Duodenal mucosa (tissue), 2 donors: ENCODE measurements around the gene KCNIP3.

Source experiments
- H3K27ac ChIP-seq: one replicate; pipeline ENCODE4 v1.7.0; 2013; ENCODE audit warnings: low read depth, low read length
- H3K27me3 ChIP-seq, 2 donors: one replicate each; pipeline ENCODE4 v1.7.0; 2013; ENCODE audit warnings: low read length in 2 of 2, control low read depth in 1 of 2; ENCODE audit not compliant: insufficient read depth in 2 of 2, control insufficient read depth in 1 of 2
- H3K36me3 ChIP-seq, 2 donors: one replicate each; pipeline ENCODE4 v1.7.0; 2013; ENCODE audit warnings: low read length in 2 of 2, control low read depth in 1 of 2; ENCODE audit not compliant: insufficient read depth in 2 of 2, control insufficient read depth in 1 of 2
- H3K4me1 ChIP-seq, 2 donors: one replicate each; pipeline ENCODE4 v1.7.0; 2013; ENCODE audit warnings: low read length in 2 of 2, control low read depth in 1 of 2; ENCODE audit not compliant: insufficient read depth in 2 of 2, control insufficient read depth in 1 of 2
- H3K4me3 ChIP-seq, 2 donors: one replicate each; pipeline ENCODE4 v1.7.0; 2013; ENCODE audit warnings: low read length in 2 of 2, low read depth in 1 of 2
- H3K9ac ChIP-seq, 2 donors: one replicate each; pipeline ENCODE4 v1.7.0; 2013; ENCODE audit warnings: low read length in 2 of 2, low read depth in 1 of 2
- H3K9me3 ChIP-seq, 2 donors: one replicate each; pipeline ENCODE4 v1.7.0; 2013; ENCODE audit warnings: low read length in 2 of 2, control low read depth in 1 of 2; ENCODE audit not compliant: control insufficient read depth in 1 of 2

The KCNIP3 gene

GRCh38 chr2:95296880-95297487 lies at the start of gene KCNIP3:
Gene KCNIP3 (plus strand): TSS chr2:95297347. CDS start chr2:95297439, 92 bp downstream.
- Histone ChIP-seq H3K4me1 (peaks cover 0 to 5% of the 10 kb centered on the region in 2 donors), H3K9ac (no peak within 1 kb of the TSS), H3K4me3 (peak within 1 kb of the TSS; percentile 9 to 29), H3K27ac (peak within 1 kb of the TSS; percentile 32), H3K9me3 (no peaks in the 10 kb centered on the region), H3K36me3 (no peaks in the 10 kb centered on the region), H3K27me3 (peaks cover 0 to 4% of the 10 kb centered on the region in 2 donors)

- Histone ChIP-seq H3K4me3 (no peak overlapping the region), H3K9me3 (peaks cover 0 to 2% of the 10 kb centered on the region in 2 donors), H3K9ac (no peak overlapping the region), H3K27ac (no peak overlapping the region), H3K36me3 (no peaks in the 10 kb centered on the region), H3K27me3 (no peaks in the 10 kb centered on the region), H3K4me1 (no peaks in the 10 kb centered on the region)
Observed at GRCh38 chr2:95258271-95258670, 38.9 kb upstream of the KCNIP3 start.

GRCh38 chr2:95260028-95261023 lies 36.8 kb upstream of the KCNIP3 start:
- no peaks in the 10 kb centered on the region for H3K36me3 ChIP-seq
- H3K4me3 ChIP-seq, result no peak overlapping the region
- no peaks in the 10 kb centered on the region for H3K27me3 ChIP-seq
- no peak overlapping the region for H3K9ac ChIP-seq
- H3K27ac ChIP-seq, result no peak overlapping the region
- H3K9me3 ChIP-seq, result peaks cover 0 to 2% of the 10 kb centered on the region in 2 donors
- no peaks in the 10 kb centered on the region for H3K4me1 ChIP-seq

DNA sequence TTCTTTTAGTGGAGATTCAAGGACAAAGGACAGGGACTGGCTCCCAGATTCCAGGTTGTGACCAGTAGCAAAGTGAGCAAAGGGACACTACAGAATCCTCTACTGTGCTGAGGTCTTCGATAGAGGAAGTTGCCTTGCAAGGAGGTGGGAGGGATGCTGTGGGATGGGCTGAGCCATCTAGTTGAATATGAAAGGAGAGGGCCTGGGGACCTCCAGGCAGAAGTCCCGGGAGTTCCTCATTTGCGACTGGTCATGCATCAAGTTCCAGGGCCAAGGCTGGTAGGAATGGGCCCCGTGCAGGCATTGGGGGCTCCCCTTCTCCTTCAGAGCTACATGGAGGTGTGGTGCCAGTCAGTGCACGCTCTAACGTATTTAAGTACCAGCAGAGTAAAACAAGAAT lies 35.5 kb upstream of the KCNIP3 start:
- Histone ChIP-seq H3K4me3 (no peak overlapping the region), H3K9ac (no peak overlapping the region), H3K36me3 (no peaks in the 10 kb centered on the region), H3K4me1 (no peaks in the 10 kb centered on the region), H3K27me3 (no peaks in the 10 kb centered on the region), H3K9me3 (peaks cover 0 to 2% of the 10 kb centered on the region in 2 donors), H3K27ac (no peak overlapping the region)

GRCh38 chr2:95262896-95263542 lies 34.1 kb upstream of the KCNIP3 start:
- Histone ChIP-seq H3K27ac (no peak overlapping the region), H3K9ac (no peak overlapping the region), H3K9me3 (peaks cover 0 to 2% of the 10 kb centered on the region in 2 donors), H3K4me1 (no peaks in the 10 kb centered on the region), H3K4me3 (no peak overlapping the region), H3K27me3 (no peaks in the 10 kb centered on the region), H3K36me3 (no peaks in the 10 kb centered on the region)

DNA sequence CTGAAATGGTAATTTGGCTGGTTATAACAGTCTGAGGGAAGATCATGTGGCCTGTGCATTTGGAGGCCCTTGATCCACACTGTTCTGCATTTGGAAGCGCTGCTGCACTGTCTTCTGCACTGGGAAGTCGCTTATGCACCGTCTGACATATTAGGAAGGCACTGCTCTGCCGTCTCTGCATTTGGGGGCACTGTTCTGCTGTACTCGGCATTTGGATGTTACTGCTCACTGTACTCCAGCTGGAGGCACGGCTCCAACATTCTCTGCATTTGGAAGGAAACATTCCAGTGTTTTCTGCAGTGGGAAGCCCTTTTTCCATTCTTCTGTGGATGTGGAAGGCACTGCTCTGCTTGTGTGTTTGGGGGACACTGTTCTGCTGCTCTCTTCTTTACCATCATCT lies 32.5 kb upstream of the KCNIP3 start:
- no peak overlapping the region for H3K9ac ChIP-seq
- no peak overlapping the region for H3K27ac ChIP-seq
- H3K9me3 ChIP-seq, result no peaks in the 10 kb centered on the region
- no peaks in the 10 kb centered on the region for H3K4me1 ChIP-seq
- H3K27me3 ChIP-seq, result no peaks in the 10 kb centered on the region
- no peak overlapping the region for H3K4me3 ChIP-seq
- H3K36me3 ChIP-seq, result no peaks in the 10 kb centered on the region

DNA sequence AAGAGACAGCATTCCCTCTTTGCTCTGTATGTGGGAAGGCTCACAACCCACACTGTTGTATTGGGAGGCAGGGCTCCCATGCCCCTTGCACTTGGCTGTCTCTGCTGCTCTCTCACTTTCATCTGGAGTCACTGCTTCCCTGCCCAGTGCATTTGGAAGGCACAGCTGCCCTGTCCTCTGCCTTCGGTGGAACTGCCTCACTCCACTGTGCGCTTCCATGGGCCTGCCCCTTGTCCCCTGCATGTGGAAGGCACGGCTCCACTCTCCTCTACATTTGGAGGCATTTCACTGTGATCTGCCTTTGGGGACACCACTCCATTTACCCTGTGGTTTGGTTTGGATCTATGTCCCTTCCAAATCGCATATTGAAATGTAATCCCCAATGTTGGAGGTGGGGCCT lies 32.0 kb upstream of the KCNIP3 start:
- no peak overlapping the region for H3K4me3 ChIP-seq
- no peak overlapping the region for H3K9ac ChIP-seq
- no peak overlapping the region for H3K27ac ChIP-seq
- no peaks in the 10 kb centered on the region for H3K27me3 ChIP-seq
- no peaks in the 10 kb centered on the region for H3K9me3 ChIP-seq
- H3K36me3 ChIP-seq, result no peaks in the 10 kb centered on the region
- no peaks in the 10 kb centered on the region for H3K4me1 ChIP-seq

GRCh38 chr2:95266781-95267430 lies 30.2 kb upstream of the KCNIP3 start:
- no peaks in the 10 kb centered on the region for H3K27me3 ChIP-seq

GRCh38 chr2:95267458-95268210 lies 29.5 kb upstream of the KCNIP3 start:
- H3K9ac ChIP-seq, result no peak overlapping the region
- no peaks in the 10 kb centered on the region for H3K27me3 ChIP-seq
- H3K36me3 ChIP-seq, result no peaks in the 10 kb centered on the region
- no peak overlapping the region for H3K4me3 ChIP-seq
- H3K9me3 ChIP-seq, result no peaks in the 10 kb centered on the region
- H3K4me1 ChIP-seq, result no peaks in the 10 kb centered on the region
- H3K27ac ChIP-seq, result no peak overlapping the region

More at GRCh38 chr2:95266781-95267430, 30.2 kb upstream of the KCNIP3 start:
- no peaks in the 10 kb centered on the region for H3K36me3 ChIP-seq
- no peak overlapping the region for H3K9ac ChIP-seq
- no peak overlapping the region for H3K4me3 ChIP-seq
- no peak overlapping the region for H3K27ac ChIP-seq
- H3K4me1 ChIP-seq, result no peaks in the 10 kb centered on the region
- H3K9me3 ChIP-seq, result no peaks in the 10 kb centered on the region
